GM19467 (cell line): ENCODE results near the gene MAGI2.

Experiments
- ATAC-seq: cut with Tn5 transposase; IDR thresholded peaks from one replicate; pipeline ENCODE4 v1.9.1; 2021; ENCODE audit warnings: mild to moderate bottlenecking, moderate library complexity; ENCODE audit not compliant: unreplicated experiment

The MAGI2 gene

DNA sequence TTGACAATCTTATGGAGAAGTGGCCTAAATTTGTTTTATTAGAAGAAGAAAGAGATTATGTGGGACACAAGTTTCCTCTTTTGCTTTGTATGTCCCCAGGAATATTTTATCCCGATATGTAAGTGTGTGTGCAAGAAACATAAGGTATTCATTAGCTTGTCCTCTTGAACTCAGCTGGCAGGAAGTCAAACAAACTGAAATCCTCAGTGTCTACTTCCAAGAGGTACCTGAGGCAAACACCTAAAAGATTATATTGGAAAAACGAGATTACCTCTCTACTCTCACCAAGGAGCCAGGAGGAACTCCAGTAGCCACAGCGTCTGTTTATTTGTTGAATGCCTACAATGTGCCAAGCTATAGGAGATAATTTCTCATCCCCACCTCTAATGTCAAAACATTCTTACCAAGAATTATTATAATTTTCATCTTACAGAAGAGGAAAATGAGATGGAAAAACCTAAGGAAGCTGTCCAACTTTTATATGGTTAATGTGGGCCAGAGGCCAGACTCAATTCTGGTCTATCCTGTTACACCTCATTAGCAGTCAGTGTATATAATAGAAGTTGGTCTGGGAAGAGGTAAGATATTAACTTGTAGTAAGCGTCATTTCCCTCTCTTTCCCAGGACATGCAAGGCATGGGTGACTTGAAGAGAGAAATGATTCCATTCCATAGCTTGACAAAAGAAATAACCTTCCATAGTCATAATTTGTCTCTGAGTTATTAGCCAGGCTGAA, 692.7 kb downstream of the MAGI2 start:
- ATAC-seq: no peak

DNA sequence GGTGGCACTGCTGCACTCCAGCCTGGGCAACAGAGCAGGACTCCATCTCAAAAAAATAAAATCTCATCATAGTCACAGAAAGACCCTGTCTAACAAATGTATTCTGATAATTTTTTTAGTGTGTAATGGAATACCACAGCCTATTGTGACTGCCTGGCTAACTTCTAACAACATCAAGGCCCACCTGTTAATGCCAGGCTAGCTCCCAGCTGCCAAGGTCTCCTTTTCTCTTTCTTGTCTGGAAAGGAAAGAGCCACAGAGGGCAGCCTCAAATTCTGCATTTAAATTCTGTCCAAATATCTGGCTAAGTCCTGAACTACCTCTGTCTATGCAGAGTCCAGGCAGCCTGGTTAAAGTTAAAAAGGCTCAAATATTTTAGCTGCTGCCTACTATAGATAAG, 700.9 kb downstream of the MAGI2 start:
- ATAC-seq: no peak

DNA sequence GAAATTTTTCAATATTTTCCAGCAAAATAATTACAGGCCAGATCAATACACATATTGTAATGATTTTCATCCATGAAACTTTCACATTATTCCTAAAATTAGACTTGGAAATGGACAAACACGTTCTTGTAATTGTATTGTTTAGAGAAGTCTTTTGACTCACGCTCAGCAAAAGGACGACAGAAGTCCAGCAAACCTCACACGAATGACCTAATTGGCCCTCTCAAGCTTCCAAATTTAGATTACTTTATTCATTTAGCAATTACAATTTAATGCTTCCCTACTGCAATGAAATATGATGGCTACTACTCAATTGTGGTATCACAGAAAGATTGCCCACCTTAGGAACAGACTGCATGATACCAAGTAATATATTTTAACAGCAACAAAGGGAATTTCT, 702.2 kb downstream of the MAGI2 start:
- no peak for ATAC-seq

DNA sequence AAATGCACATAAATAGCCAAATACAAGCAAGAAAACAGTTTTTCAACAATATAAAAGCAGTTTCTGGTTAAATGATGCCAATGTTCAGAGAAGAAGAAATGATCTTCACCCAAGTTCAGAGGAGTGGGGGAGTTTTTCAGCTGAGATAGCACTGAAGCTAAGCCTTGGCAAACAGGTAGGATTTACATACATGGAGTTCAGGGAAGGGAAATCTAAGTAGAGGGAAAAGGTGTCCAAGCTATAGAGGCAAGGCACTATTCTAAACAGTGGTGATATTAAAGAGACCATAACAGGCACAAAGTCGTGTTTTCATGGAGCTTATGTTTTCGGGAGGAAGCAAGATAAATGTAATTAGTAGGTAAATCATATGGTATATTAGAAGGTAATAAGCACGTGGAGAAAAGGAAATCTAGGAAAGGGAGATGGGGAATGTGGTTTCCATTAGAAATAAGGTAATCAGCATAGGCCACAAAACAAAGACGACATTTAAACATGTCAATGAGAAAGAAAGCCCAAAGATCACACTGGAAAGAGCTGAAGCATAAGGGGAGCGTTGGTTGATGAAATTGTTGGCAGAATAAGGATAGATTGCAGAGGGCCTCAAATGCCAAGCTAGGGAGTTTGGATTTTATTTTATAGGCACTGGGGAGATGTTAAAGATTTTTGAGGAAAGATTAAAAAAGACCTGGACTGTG, 704.3 kb downstream of the MAGI2 start:
- ATAC-seq: no peak

DNA sequence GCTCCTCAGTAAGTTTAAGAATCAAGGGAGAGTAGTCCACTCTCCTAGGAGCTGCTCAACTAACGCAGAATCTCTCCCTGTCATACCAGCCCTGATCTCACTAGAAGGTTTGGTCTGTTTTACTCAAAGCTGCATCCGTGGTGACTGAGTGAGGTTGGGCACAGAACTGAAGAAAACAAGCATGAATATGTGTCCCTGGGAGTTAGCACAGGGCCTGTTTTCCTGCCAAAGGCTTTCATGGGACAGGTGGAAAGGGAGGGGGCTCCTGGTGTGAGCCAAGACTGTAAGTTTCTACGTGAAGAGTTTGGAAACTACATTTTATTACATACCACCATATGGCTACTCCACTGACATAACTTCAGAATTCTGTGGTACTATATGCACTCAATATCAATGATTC, 705.9 kb downstream of the MAGI2 start:
- no peak for ATAC-seq

DNA sequence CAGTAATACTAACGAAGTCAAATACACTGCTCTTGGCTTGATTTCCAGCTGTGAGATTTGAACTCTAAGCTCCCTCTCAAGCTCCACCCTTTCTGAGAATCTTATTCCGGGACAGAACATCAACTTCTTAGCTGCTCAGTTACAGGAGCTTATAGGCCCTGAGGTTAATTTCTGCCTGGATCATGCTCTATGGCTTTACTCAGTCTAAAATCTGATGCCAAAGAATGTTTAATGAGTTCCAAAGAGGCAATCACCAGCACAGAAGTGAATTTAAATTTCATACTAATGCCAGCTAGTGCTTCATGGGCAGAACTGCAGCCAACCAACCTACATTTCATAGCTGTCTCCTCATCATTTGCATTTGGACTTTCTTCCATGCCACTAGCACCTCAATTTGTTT, 707.2 kb downstream of the MAGI2 start:
- ATAC-seq: no peak

DNA sequence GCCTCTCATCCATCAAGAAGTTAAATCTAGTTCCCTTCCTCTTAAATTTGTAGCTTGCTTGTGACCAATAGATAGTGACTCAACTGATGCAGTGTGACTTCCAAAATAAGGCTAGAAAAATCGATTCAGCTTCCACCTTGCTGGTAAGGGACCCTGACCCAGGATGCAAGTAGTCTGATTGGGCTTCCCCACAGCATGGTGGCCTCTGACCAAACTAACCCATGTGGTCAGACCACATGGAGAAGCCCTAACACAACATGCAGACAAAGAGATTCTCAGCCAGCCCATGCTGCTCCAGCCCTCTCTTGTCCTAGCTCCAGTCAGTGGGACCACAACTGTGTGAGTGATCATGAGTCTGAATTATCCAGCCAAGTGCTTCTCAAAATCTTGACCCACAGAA, 710.8 kb downstream of the MAGI2 start:
- ATAC-seq: no peak

DNA sequence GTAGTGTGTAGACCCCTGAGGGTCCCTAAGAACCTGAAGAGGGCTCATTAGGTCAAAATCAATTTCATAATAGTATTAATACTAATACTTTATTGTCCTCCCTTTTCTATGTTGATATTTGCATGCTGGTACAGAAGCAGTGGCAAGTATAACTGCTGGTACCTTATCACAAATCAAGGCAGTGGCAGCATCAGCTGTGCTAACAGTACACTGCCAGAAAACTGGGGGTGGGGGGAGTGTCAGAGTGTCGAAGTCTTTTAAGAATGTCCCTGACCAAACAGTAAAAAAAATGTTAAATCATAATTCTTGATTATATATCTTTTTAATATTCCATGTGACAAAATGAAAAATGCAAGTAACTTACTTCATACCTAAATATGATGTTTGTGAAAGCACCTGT, 716.9 kb downstream of the MAGI2 start:
- no peak for ATAC-seq

DNA sequence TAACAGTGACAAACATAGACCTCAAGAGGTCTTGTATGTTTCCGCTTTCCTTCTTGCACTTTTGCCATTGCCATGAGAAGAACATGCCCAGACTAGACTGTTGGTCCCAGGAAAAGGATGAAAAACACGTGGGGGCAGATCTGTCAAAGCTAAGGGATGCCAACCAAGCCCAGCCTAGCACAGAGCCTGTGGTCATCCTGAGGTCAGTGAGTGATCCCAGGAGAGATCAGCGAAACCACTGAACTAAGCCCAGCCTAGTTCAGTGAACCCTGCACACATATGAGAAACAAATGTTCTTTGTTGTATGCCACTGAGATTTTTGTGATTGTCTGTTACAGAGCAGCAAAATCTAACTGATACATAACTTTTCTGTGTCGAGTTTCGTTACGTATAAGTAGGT, 718.8 kb downstream of the MAGI2 start:
- ATAC-seq: no peak

DNA sequence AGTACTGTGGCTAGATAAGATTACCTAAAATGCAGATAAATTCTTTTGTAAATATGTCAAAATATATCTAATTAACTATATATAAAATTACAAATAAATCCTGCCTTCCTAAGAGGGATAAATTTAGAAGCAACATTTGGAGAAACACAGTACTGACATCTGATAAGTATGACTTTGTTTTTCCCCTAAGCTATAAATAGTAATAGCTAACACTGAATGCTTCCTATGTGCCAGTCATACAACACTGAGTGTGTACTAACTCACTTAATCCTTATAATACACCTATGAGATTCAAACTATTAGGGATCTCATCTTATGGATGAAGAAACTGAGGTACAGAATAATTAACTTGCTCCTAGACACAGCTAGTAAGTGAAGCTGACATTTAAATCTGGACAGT, 733.4 kb downstream of the MAGI2 start:
- no peak for ATAC-seq

DNA sequence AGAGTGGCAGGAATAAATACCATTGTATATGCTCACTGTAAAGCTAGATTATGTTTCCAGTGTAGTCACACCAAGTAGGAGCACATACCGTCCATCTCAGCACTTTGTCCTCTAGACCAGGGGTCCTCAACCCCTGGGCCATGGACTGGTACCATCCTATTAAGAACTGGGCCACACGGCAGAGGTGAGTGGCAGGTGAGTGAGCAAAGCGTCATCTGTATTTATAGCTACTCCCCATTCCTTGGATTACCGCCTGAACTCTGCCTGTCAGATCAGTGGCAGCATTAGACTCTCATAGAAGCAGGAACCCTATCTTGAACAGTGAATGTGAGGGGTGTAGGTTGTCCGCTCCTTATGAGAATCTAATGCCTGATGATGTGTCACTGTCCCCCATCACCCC, 735.3 kb downstream of the MAGI2 start:
- ATAC-seq: no peak

DNA sequence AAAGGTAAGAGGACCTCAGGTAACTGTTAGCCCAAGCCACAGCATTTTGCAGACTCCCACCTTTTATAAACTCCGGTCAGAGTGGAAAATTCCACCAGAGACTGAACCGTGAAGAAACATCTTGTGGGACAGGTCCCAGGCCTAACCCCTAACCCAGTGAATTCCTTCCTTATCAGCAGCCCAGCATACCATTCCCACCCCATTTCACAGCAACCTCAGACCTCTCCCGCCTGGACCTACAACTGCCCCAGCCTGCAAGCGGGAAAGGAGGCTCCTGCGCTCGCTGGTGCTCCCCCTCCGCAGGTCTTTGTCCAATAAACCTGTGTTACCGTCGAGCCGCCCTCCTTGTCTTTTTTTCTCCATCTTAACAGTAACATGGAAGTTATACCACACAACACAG, 736.6 kb downstream of the MAGI2 start:
- no peak for ATAC-seq

DNA sequence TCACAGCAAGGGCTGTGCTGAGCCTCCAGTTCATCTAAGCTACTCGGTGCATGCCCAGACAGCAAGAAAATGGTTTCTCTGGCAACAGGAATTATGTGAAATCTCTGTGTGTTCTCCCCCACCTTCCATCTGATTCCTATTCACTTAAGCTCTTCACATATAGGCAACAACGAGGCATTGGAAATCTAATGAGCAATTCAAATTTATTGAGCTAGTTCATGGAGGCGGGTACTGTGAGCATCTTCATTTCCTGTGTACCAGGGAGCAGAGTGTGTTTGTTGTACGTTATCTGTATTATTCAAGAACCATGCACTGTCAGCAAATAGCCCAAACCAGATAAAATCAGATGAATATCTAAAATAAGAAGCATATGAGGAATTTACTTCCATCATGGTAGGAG, 739.1 kb downstream of the MAGI2 start:
- no peak for ATAC-seq

DNA sequence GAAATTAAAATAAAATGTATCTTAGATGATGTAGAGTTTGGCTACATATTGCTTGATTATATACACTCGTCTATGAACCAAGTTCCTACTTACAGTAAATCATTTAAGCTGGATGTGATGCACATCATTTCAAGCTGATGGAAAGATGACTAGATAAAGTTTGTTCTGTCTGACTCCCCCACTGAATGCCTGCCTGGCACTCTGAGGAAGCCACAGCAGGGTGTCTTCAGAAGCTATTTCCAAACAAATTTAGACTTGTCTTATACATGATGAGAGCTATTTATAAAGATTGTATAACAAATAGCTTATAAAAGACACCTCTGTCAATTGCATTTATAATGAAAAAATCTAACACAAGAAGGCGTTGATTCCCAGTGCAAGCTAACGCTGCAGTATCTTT, 741.4 kb downstream of the MAGI2 start:
- no peak for ATAC-seq

DNA sequence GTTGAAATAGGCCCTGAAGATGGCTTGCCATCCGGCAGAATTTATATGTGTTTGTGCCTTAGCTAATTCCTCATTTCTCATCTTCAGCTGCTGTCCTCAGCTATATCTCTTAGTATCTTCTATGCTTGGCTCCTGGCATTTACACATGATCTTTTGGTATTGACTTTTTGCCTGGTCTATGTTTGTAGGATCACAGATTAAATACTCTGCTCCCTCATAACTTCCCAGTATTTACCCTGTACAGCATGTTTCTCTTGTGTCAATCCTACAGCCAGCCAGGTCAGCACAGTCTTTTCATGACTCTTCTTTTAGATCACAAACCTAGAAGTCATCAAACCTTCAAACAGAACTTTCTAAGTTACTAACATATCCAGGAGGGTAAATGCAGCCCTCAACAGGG, 743.8 kb downstream of the MAGI2 start:
- no peak for ATAC-seq

DNA sequence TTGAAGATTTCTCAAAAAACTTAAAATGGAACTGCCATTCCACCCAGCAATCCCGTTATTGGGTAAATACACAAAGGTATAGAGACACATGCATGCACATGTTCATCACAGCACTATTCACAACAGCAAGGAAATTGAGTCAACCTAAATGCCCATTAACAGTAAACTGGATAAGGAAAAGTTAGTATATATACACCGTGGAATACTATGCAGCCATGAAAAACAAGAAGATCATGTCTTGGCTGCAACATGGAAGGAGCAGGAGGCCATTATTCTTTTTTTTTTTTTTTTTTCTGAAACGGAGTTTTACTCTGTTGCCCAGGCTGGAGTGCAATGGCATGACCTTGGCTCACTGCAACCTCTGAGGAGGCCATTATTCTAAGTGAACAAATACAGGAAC, 749.0 kb downstream of the MAGI2 start:
- ATAC-seq: no peak

DNA sequence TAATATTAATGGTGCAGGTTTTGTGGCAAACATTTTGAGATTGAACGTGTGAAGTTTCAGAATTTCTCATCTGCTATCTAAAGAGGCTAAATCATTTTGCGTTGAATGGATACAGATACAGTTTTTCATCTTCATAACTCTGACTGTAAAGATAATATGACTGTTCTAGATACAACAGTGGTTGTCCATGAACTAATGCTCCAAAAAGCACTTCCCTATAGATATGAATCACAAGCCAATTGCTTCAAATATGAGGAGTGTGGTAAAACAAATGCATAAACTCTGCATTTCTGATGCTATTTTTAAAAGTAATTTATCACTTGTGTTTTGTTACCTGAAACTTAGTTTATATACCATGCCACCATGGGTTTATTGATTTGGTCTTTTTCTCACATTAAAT, 750.1 kb downstream of the MAGI2 start:
- no peak for ATAC-seq

DNA sequence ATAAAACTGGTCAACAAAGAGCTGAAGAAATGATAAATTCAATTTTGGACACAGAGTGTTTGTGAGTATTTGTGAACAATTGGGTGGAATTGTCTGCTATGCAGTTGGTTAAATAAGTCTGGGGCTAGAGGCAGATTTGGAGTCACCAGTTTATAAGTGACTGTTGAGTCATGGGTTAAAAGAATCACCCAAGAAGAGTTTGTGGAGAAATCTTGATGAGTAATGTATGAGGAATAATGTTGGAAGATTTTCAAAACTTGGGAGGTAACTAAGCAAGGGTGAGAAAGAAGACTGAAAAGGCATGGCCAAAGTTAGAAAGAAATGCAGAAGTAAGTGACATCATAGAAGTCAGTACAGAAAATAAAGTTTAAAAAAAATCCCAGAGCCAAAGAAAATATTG, 750.7 kb downstream of the MAGI2 start:
- no peak for ATAC-seq

DNA sequence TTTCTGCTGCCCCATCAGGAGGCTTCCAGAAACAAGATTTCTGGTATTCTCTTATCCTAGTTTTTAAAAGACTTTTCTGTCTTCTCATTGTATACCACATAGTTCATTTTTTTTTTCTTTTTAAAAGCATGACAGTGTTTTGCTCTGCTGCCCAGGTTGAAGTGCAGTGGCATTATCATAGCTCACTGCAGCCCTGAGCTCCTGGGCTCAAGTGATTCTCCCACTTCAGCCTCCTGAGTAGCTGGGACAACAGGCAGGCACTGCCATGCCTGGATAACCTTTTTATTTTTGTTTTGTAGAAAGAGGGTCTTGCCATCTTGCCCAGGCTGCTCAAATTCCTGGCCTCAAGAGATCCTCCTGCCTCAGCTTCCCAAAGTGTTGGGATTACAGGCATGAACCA, 757.6 kb downstream of the MAGI2 start:
- no peak for ATAC-seq

DNA sequence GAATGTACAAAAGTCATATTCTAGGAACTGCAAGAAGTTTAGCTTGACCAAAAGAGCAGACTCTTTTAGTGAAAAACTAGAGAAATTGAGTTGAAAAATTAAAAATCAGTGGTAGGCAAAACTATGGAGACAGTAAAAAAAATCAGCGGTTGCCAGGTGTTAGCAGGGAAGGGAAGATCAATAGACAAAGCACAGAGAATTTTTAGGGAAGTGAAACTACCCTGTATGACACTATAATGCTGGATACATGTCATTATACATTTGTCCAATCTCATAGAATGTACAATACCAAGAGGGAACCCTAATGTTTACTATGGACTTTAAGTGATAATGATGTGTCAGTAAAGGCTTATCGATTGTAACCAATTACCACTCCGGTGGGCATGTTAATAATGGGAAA, 761.9 kb downstream of the MAGI2 start:
- ATAC-seq: no peak

DNA sequence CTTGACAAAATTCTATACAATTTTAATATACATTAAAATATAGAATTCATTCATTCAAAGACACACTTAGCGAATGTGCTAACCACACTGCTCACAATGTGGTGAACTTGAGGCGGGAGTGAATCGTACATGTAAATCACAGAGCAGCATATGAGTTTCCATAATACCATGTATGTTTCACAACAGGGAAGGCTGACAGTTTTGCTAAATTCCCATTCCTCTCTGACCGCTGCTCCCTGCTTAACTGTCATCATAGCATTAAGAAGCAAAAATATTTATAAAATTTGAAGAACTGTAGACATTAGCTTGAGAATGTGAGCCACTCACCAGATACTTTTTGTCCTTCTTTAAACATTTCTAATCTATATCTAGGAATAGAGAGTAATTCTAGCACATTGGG, 763.3 kb downstream of the MAGI2 start:
- ATAC-seq: no peak

DNA sequence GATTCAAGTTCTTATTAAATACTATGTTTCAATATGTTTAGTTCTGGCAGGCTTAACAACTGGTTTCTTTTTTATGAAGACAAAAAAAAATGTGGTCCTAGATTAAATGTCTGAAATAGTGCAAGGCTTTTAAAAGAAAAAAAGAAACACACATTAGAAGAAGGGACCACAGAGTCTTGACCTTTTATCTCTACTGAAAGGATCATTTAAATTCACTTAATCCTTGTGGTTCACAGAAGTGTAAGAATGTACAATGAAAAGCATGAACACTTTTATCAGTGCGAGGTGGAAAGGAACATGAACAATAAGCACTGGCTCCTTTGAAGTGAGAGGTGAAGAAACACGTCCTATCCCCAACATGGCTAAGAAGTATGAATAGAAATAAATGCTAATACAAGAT, 765.1 kb downstream of the MAGI2 start:
- ATAC-seq: no peak

DNA sequence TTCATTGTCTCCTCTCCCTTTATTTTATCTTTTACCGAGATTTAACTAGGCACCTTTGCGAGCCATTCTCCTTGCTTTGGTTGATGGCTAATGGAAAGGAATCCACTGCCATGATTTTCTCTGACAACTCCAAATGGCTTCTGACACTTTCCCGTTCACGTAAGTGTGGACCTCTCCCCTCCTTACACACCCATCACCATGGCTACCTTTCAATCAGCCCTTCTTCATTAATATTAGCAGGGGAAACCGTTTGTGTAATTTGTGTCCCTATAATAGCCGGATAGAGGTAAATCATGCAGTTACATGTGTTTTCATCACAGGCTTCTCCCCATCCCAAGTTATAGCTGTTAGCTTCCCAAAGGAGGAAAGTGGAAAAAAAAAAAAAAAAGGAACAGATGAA, 767.3 kb downstream of the MAGI2 start:
- ATAC-seq: no peak
